ENCODE measurements around the gene CITED2. TPM values are rescaled to one million over a fixed set of nuclear protein-coding genes. Genes with fewer than 3 reads are reported as not detected.

CITED2 gene
- polyA plus RNA-seq, 1 of the 3 experiments (the other 2 are of a cell fraction): 173 TPM

- Histone ChIP-seq H3K9ac (no peak overlapping the region), H3K36me3 (replicated peaks in 1 of 2; ENCODE audit: control insufficient read depth in 1 of 2, insufficient read depth in 2 of 2, low read length in 1 of 2) (no peaks in the 10 kb centered on the region), H3K4me1 (ENCODE audit: control insufficient read depth in 1 of 2, insufficient read depth in 2 of 2, low read depth in 1 of 2, low read length in 1 of 2) (no peaks in the 10 kb centered on the region), H3K9me3 (no peaks in the 10 kb centered on the region), H3K27me3 (ENCODE audit: insufficient read depth) (no peaks in the 10 kb centered on the region; the same call in 1 of the 2 replicates), H3K4me3 (ENCODE audit: low read depth in 2 of 2, low read length in 1 of 2) (no peak overlapping the region), H3K79me2 (ENCODE audit: insufficient read depth) (no peaks in the 10 kb centered on the region), H3K9me2 (no peaks in the 10 kb centered on the region), H3F3A (replicated peaks; ENCODE audit: insufficient read depth) (no peaks in the 10 kb centered on the region), H3K27ac (ENCODE audit: low read depth in 2 of 2, low read length in 1 of 2) (no peak overlapping the region), H2AFZ (ENCODE audit: low read depth) (no peak overlapping the region), H4K20me1 (ENCODE audit: insufficient read depth) (no peaks in the 10 kb centered on the region), H3K4me2 (no peak overlapping the region)
- TF ChIP-seq USF2 (IDR thresholded peaks at IDR 0.05; ENCODE audit: borderline replicate concordance, low read depth, low read length): no peak
- no peak for TF ChIP-seq FOXM1 (IDR thresholded peaks at IDR 0.05; ENCODE audit: low read depth)
- TF ChIP-seq GATA2 (CRISPR knock-in tag; IDR thresholded peaks at IDR 0.05): no peak
- TF ChIP-seq NRF1 (IDR thresholded peaks at IDR 0.05; ENCODE audit: low read depth, low read length): no peak
- TF ChIP-seq, protein P1, sequence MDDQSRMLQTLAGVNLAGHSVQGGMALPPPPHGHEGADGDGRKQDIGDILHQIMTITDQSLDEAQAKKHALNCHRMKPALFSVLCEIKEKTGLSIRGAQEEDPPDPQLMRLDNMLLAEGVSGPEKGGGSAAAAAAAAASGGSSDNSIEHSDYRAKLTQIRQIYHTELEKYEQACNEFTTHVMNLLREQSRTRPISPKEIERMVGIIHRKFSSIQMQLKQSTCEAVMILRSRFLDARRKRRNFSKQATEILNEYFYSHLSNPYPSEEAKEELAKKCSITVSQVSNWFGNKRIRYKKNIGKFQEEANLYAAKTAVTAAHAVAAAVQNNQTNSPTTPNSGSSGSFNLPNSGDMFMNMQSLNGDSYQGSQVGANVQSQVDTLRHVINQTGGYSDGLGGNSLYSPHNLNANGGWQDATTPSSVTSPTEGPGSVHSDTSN (IDR thresholded peaks at IDR 0.05): no peak
- no peak for TF ChIP-seq TCF12 (IDR thresholded peaks at IDR 0.05)
- no peak for TF ChIP-seq GABPA (IDR thresholded peaks at IDR 0.05; ENCODE audit: low read depth)
- TF ChIP-seq SMC3 (IDR thresholded peaks at IDR 0.05; ENCODE audit: low read depth, low read length): no peak
- no peak for TF ChIP-seq ZBTB33 (IDR thresholded peaks at IDR 0.05; ENCODE audit: borderline replicate concordance, low read depth)
- TF ChIP-seq EP300 (IDR thresholded peaks at IDR 0.05; ENCODE audit: borderline replicate concordance in 1 of 2, low read depth in 1 of 2, low read length in 1 of 2): no peak
- no peak for TF ChIP-seq MAX (IDR thresholded peaks at IDR 0.05; ENCODE audit: low read depth)
- CTCF ChIA-PET: no interaction called here
- 8% methylated on average over 1 of the region's 1 CpG for WGBS (ENCODE audit: low lambda C conversion rate)
- POLR2A ChIA-PET: no interaction called here
- no peak for DNase-seq
These were observed 48.8 kb downstream of the CITED2 start for GRCh38 chr6:139325686-139326085.

- H3K79me2 ChIP-seq (ENCODE audit: insufficient read depth): no peaks in the 10 kb centered on the region
- H3K4me2 ChIP-seq: no peak overlapping the region
- no peaks in the 10 kb centered on the region; the same call in 1 of the 2 replicates for H3K27me3 ChIP-seq (ENCODE audit: insufficient read depth)
- H3K9me2 ChIP-seq: no peaks in the 10 kb centered on the region
- no peaks in the 10 kb centered on the region for H3K4me1 ChIP-seq (ENCODE audit: control insufficient read depth in 1 of 2, insufficient read depth in 2 of 2, low read depth in 1 of 2, low read length in 1 of 2)
- CTCF ChIA-PET: no interaction called here
- H3K9me3 ChIP-seq: no peaks in the 10 kb centered on the region
- DNase-seq: no peak
- POLR2A ChIA-PET: no interaction called here
- H3K27ac ChIP-seq (ENCODE audit: low read depth in 2 of 2, low read length in 1 of 2): no peak overlapping the region
- H4K20me1 ChIP-seq (ENCODE audit: insufficient read depth): no peaks in the 10 kb centered on the region
- H2AFZ ChIP-seq (ENCODE audit: low read depth): no peak overlapping the region
- H3K4me3 ChIP-seq (ENCODE audit: low read depth in 2 of 2, low read length in 1 of 2): no peak overlapping the region
- no peaks in the 10 kb centered on the region for H3K36me3 ChIP-seq (replicated peaks in 1 of 2; ENCODE audit: control insufficient read depth in 1 of 2, insufficient read depth in 2 of 2, low read length in 1 of 2)
- no peak overlapping the region for H3K9ac ChIP-seq
- no peaks in the 10 kb centered on the region for H3F3A ChIP-seq (replicated peaks; ENCODE audit: insufficient read depth)
- no peak for TF ChIP-seq GATA2 (CRISPR knock-in tag; IDR thresholded peaks at IDR 0.05)
- TF ChIP-seq USF2 (IDR thresholded peaks at IDR 0.05; ENCODE audit: borderline replicate concordance, low read depth, low read length): no peak
- no peak for TF ChIP-seq RFX5 (IDR thresholded peaks at IDR 0.05; ENCODE audit: low read length)
- TF ChIP-seq POLR2AphosphoS5 (IDR thresholded peaks at IDR 0.05; ENCODE audit: low read depth, low read length): no peak
- no peak for TF ChIP-seq YY1 (IDR thresholded peaks at IDR 0.05; ENCODE audit: low read depth)
- TF ChIP-seq TCF12 (IDR thresholded peaks at IDR 0.05): no peak
- no peak for TF ChIP-seq ELF1 (IDR thresholded peaks at IDR 0.05)
- no peak for TF ChIP-seq CHD2 (IDR thresholded peaks at IDR 0.05; ENCODE audit: low read length, partially characterized antibody)
- no peak for TF ChIP-seq RAD21 (IDR thresholded peaks at IDR 0.05; ENCODE audit: low read length)
- no peak for TF ChIP-seq RXRA (IDR thresholded peaks at IDR 0.05; ENCODE audit: borderline replicate concordance, low read depth)
- TF ChIP-seq, protein P2, sequence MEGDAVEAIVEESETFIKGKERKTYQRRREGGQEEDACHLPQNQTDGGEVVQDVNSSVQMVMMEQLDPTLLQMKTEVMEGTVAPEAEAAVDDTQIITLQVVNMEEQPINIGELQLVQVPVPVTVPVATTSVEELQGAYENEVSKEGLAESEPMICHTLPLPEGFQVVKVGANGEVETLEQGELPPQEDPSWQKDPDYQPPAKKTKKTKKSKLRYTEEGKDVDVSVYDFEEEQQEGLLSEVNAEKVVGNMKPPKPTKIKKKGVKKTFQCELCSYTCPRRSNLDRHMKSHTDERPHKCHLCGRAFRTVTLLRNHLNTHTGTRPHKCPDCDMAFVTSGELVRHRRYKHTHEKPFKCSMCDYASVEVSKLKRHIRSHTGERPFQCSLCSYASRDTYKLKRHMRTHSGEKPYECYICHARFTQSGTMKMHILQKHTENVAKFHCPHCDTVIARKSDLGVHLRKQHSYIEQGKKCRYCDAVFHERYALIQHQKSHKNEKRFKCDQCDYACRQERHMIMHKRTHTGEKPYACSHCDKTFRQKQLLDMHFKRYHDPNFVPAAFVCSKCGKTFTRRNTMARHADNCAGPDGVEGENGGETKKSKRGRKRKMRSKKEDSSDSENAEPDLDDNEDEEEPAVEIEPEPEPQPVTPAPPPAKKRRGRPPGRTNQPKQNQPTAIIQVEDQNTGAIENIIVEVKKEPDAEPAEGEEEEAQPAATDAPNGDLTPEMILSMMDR (IDR thresholded peaks at IDR 0.05): no peak
- TF ChIP-seq MEF2A (IDR thresholded peaks at IDR 0.05; ENCODE audit: borderline replicate concordance, low read depth): no peak
- no peak for TF ChIP-seq JUND (IDR thresholded peaks at IDR 0.05)
- TF ChIP-seq RCOR1 (IDR thresholded peaks at IDR 0.05; ENCODE audit: low read length): no peak
- TF ChIP-seq MAX (IDR thresholded peaks at IDR 0.05; ENCODE audit: low read depth): no peak
These were observed 49.3 kb downstream of the CITED2 start for GRCh38 chr6:139325125-139325524.
